ENCODE results near the gene GALNTL6.
"Not testable (repeated sequence)": the region's sequence is repeated elsewhere in the genome, so short reads cannot be mapped to it uniquely, and the experiment has no call there.

GALNTL6 gene

DNA sequence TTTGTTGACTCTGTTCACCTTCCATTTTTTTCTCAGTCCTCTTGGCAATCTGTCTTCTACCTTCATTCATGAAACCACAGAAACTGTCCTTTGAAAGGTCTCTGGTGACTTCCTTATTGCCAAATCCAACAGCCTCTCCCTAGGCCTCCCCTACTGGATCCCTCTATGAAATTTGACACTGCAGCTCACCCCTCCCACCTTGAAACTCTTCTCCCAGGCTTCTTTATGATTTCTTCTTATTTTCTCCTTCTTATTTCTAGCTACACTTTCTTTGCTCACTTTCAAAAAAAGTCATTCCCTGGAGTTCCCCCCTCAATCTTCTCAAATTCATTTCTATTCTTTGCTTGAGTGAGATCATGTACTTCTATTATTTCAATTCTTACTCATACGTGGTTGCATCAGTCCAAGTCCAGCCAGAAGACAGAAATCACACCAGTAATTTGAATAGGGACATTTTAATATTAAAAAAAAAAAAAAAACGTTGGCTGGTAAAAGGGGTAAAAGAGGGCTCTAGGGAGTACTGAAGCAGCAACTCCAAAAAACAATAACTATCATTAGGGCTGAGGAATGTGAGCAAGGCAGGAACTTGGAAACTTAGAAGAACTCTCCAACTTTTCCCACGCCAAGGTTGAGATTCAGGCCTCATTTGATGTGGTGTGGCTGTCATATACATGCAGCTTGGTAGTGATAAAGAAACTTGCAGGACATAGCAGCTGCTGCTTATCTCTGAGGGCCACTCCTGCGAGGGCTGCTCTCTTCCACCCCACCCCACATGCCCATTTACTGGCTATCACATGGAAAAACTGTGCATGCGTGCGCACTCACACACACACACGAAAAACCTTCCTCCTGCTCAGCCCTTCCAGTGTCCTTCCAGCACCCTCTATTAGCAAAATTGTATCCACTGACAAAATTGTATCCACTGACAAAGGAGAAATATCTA, 1185.6 kb downstream of the GALNTL6 start:
- no peak for DNase-seq (ENCODE audit: extremely low read depth in 1 of 2, low read depth in 1 of 2)

DNA sequence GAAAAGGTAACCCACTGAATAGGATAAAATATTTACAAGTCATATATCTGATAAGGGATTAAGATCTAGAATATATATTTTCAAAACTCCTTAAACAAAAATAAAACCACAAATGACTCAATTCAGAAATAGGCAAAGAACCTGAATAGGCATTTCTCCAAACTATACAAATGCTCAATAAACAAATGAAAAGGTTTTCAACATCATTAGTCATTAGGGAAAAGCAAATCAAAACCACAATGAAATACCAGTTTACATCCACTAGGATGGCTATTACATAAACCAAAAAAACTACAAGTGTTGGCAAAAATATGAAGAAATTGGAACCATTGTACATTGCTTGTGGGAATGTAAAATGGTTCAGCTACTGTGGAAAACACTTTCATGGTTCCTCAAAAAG, 1188.4 kb downstream of the GALNTL6 start:
- no peak for DNase-seq (ENCODE audit: extremely low read depth in 1 of 2, low read depth in 1 of 2)

DNA sequence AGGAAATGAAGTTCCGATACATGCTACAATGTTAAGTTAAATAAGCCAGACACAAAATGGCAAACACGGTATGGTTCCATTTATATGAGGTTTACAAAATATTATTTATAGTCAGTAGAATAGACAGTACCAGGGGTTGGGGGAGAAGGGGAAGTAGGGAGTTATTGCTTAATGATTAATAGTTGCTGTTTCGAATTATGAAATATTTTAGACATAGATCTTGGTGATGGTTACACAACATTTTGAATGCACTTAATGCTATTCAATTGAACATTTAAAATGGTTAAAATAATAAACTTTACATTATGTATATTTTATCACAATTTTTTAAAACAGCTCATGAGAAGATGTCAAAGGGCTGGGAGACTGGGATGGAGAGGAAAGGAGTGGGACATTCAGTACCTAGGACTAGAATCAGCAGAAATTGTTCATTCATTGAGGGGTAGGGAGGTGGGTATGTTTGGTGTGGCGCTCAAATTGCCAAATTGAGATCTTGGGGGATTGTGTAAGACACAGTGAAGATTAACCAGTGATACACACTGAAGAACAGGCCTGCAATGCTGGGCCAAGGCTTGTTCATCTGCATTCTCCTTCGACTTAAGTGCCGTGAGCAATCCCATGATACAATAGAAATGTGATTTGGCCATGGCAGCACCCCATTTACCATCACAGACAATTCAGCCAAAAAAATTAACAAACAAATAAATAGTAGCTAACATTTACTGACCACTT, 1189.8 kb downstream of the GALNTL6 start:
- DNase-seq (ENCODE audit: extremely low read depth in 1 of 2, low read depth in 1 of 2) = no peak

DNA sequence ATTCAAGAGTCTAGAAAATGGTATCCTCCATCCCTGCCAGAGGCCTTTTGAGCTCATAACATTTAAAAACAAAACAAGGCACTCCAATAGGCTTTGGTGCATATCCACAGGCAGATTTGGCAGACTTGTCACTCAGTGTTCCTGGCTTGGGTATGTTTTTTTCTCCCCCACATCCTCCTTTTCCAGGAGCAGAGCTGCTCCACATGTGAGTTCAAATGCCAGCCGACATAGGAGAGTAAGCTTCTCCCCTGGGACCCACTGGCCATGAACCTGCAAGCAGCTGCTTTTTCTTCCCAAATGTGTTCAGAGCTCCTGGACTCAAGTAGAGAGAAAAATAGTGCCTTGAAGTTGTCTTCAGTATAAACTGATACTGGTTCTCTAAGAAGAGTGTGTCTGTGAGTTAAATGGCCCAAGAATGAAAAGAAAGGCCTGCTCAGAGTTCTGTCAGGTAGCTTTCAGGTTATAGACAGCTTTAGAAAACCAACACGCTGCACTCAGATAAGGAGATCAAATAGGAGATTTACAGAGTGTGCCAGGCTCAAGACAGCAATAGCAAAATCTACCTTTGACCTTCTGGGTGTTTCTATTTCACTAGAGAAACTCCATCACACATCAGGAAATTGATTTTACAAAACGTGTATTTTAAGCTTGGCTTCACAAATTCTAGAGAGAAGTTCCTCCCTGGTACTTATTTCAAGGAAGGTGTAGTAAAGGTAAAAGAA, 1192.9 kb downstream of the GALNTL6 start:
- DNase-seq (ENCODE audit: extremely low read depth in 1 of 2, low read depth in 1 of 2) = no peak

DNA sequence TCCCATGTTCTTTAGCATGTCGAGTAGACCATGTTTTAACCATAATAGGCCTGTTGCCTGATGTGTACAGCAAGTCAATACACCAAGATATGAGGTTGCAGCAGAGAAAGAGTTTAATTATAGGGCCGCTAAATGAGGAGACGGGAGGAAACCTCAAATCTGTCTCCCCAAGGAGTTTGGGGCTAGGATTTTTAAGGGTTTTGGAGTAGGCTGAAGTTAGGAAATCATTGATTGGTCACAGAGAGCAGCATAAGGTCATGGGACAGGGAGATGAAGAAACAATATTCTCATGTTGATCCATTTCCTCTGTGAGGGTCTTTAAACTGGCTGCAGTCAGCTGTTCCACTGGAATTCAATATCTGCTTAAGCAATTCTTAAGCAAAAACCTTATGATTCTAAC, 1195.2 kb downstream of the GALNTL6 start:
- DNase-seq (ENCODE audit: extremely low read depth in 1 of 2, low read depth in 1 of 2) = no peak

DNA sequence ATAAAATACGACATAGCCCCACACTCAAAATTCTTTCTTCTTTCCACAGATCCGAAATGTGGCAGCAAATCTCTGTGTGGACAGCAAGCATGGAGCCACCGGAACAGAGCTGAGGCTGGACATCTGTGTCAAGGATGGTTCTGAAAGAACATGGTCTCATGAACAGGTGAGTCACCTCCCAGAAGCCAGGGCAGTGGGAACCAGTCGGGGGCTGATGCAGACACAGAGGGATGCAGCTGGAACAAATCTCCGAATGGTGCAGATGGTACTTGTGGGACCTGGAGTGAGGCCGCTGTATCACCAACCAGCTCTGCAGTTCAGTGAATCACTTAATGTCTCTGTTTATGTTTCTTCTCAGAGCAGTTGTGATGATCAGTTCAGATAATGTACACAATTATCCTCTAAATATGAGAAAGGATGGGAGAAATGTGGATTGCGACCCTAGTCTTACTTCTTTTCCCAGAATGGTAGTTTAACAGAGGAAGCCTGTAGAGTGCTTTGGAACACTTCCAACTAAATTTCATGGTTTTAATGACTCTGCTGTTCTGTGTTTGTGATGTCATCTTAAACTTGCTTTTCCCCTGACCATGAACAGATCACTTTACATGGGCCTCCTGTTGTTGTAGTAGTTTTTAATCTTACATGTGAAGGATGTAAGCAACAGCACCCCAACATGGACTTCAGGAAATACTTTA, 1196.1 kb downstream of the GALNTL6 start:
- DNase-seq (ENCODE audit: extremely low read depth in 1 of 2, low read depth in 1 of 2) = no peak

DNA sequence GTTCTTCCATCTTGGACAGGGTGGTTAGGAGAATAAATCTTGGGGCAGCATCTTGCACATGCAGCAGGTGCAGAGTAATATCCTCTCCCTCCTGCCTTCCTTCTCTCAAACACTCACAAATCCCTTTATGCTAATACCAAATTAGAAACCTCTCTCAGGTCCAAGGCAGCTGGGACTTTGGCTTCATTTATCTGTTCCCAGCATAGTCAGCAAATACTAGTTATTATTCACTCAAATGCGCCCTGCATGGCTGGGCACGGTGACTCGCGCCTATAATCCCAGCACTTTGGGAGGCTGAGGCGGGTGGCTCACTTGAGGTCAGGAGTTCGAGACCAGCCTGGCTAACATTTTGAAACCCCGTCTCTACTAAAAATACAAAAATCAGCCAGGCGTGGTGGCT, 1199.4 kb downstream of the GALNTL6 start:
- no peak for DNase-seq (ENCODE audit: extremely low read depth in 1 of 2, low read depth in 1 of 2)

DNA sequence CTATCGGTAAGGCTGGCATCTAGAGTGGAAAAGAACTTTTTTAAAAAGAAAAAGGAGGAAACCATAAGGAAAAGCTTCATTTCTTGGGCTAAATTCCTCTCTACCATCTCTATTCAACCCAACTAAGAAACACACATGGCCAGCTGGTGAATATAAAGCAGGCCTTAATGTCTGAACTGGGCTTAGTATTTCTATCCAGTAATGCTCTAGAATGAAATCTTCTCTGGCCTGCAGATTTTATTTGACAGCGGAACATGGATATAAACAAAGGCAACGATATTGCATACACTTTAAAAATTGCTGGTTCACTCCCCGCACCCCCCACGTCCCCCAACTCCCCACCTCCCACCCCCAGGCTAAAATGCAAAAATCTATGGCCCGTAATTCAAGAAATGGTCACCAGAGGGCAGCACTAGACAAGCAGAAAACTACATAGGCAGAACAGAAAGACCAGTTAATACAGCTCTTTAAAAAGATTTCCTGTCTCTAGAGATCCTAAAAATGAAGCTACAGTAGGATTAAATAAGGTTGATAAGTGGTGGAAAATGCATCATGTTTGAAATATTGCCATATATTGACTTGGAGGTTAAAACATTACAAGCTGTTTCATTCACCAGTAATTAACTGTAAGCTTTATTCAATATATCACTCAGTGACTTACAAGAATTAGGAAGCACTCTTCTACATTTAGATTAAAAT, 1200.2 kb downstream of the GALNTL6 start:
- DNase-seq (ENCODE audit: extremely low read depth in 1 of 2, low read depth in 1 of 2) = no peak

DNA sequence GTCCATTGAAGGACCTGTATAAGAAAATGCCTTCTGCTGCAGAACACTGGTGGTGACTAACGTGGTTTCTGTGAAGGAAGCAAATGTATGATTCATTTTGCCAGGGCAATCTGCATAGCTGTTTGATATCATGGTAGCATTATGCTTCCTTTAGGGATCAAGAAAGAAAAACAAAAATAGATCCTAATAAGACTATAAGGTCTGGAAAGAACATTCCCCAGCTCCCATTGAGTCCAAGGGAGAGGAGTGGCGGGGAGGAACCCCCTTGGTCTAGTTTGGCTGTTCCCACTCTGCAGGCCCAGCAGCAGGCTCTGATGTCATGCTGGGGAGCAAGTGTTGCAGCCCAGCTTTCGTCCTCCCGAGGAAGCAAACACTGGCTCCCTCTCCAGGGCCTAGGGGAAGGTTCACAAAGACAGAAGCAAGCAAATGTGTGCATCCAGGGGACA, 1200.9 kb downstream of the GALNTL6 start:
- no peak for DNase-seq (ENCODE audit: extremely low read depth in 1 of 2, low read depth in 1 of 2)

DNA sequence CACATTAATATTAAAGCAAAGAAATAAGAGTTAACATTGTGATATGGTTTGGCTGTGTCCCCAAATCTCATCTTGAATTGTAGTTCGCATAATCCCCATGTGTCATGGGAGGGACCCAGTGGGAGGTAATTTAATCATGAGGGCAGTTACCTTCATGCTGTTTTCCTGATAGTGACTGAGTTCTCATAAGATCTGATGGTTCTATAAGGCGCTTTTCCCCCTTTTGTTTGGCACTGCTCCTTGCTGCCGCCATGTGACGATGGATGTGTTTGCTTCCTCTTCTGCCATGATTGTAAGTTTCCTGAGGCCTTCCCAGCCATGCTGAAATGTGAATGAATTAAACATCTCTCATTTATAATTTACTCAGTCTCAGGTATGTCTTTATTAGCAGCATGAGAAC, 1201.6 kb downstream of the GALNTL6 start:
- no peak for DNase-seq (ENCODE audit: extremely low read depth in 1 of 2, low read depth in 1 of 2)

DNA sequence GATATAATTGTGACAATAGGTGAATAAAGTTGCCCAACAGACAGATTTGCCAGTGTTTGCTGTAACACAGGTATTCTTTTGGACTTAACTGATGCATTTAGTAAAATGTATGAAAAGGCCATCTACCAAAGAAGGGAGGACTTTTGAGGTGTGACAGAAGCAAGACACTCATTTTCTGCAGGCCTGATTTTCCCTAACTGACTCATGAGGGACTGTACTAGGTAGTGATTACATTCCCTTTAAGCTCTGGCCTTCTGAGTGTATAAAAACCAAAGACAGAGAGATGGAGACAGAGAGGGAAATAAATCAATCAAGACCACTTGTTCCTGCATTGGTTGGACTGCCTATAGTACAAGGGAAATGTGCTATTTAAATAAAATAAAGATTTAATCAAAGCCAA, 1204.6 kb downstream of the GALNTL6 start:
- DNase-seq (ENCODE audit: extremely low read depth in 1 of 2, low read depth in 1 of 2) = no peak

DNA sequence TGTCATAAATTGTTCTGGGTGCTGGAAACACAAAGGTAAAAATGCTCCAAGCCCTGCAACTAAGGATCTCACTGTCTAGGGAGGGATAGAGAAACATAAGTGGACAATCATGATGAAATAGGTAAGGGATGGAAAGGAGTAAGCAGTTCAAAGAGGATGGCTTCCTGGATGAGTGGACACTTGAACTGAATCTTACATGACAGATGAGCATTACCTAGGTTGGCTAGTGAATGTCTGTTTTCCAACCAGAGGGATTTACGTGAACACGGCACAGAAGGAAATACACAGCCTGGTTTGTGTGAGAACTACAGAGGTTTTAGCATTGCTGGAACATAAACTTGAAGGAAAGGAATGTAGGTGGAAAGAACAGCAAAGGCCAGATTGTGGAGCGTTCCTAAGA, 1205.2 kb downstream of the GALNTL6 start:
- DNase-seq (ENCODE audit: extremely low read depth in 1 of 2, low read depth in 1 of 2) = no peak

DNA sequence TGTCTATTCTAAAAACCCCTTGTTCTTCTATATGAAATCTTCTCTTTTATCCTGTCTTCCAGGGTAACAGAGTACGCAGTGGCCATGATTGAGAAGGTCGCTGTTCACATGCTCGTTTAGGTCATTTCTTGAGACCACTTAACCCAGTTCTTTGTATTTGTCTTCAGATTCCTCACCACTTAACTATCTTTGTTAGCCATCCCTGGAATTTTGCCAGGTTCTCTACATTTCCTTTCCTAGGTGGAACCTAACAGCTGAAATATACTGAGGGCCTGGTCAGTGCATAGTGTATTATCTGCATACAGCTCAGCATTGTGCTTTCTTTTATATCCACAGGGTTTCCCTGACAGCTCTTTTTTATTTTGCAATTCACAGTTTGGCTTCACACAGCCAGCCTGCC, 1206.5 kb downstream of the GALNTL6 start:
- no peak for DNase-seq (ENCODE audit: extremely low read depth in 1 of 2, low read depth in 1 of 2)

DNA sequence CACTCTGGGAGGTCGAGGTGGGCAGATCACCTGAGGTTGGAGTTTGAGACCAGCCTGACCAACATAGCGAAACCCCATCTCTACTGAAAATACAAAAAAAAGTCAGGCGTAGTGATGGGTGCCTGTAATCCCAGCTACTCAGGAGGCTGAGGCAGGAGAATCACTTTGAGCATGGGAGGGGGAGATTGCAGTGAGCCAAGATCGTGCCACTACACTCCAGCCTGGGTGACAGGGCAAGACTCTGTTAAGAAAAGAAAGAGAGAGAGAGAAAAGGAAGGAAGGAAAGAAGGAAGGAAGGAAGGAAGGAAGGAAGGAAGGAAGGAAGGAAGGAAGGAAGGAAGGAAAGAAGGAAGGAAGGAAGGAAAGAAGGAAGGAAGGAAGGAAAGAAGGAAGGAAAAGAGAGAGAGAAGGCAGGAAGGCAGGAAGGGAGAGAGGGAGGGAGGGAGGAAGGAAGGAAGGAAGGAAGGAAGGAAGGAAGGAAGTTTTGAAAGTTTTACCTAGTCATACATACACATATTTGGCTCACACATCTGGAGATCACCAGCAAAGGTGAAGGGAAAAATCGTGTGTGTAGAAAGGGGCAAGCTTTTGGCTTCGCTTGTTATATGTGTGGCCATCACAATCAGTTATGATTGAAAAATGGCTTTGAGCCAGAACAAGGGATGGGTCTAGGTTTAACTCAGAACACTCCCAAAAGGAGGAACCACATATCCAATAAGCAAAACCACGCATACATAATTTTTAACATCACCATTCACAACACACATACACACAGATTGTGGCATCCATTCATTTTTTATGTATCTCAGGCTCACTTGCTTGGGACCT, 1208.8 kb downstream of the GALNTL6 start:
- not testable (repeated sequence) for DNase-seq (ENCODE audit: extremely low read depth in 1 of 2, low read depth in 1 of 2)

DNA sequence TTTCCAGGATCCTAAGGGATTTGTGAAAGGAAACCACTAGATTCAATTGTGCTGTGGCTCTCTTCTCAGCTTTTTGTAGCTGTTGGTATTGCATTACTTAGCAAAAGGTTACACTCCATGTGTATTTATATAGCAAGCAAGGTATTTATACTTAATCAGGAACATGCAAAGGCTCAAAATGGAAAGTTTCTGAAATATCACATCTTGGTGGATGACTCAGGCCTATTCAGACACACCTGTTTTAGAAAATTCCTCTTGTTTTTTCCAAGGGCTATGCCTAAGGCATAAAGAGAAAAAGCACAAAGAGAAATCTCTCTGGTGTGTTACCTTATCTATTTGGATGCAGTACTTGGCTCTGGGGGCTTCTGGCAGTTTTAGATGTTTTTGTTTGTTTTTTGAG, 1211.0 kb downstream of the GALNTL6 start:
- no peak for DNase-seq (ENCODE audit: extremely low read depth in 1 of 2, low read depth in 1 of 2)

DNA sequence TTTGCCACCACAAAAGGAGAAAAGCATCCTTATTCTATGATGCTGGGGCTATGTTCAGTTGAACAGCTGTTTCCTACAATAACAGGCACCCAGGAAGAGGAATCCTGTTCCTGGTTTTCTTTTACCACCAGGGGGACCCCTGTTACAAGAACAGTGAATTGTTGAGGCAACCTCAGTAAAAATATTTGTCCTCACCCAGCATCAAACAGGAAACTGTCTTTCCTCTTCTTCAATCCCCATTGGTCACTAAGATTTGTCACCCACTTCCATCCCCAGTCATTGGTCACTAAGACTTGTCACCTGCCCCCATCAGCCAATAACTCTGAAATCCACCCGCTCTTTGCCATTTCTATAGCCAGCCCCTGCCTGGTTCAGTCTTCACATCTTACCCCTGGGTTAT, 1211.9 kb downstream of the GALNTL6 start:
- no peak for DNase-seq (ENCODE audit: extremely low read depth in 1 of 2, low read depth in 1 of 2)

DNA sequence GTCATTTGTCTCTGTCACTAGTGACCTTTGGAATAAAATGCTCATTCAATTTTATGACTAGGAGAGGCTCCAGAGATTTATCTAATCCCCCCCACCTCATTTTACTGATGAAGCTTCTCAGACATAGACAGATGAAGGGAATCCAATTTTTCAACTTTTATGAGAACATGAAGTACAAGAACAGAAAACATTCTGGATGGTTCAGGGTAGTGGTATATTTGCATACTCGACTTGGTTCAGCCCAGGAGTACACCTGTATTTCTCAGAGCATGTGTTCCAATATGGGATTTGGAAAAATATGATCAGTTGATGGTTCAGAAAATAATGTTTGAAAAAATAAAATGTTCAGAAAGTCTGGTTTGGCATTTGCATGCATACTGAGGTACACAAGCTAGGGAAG, 1224.0 kb downstream of the GALNTL6 start:
- no peak for DNase-seq (ENCODE audit: extremely low read depth in 1 of 2, low read depth in 1 of 2)

DNA sequence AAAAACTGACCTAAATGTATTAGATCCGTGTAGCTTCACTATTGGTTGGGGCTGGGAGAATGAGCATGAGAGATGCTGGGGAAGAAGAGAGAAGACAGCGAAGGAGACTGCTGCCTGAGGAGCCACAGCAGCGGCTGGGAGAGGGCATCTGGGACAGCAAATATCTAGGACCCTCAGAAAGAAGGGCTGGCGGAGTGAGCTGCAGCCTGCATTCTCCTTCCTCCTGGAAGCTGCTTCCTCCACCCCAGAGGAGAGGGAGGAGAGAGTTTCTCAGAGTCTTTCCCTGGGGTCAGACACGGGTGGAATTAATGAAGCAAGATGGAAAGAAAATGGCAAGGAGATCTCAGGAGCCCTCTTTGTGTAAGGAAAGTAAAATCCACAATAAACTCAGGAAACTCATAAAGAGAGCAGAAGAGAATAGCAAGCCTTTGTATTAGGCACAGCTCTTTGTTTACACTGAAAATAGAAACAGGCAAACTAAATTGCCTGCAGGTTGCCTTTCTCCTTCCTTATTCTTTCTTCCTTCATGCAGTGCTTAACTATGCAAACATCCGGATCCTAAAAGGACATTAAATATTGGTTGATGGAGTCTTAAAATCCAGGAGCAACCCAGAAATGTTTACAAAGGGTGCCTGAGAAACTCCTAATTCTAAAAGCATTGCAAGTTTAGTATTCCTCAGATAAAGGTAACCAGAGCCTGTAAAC, 1225.1 kb downstream of the GALNTL6 start:
- DNase-seq (ENCODE audit: extremely low read depth in 1 of 2, low read depth in 1 of 2) = no peak

Measured in stimulated activated CD8-positive, alpha-beta memory T cell treated with anti-CD3 and anti-CD28 coated beads, Interleukin-7, amount 100 ng/mL, for 48 hours (primary cell).